Cardiac septum (tissue), 1 donor: ENCODE results near the gene SMIM15. TPM values are rescaled to one million over a fixed set of nuclear protein-coding genes. Genes with fewer than 3 reads are reported as not detected.

Source experiments
- DNase-seq: peaks from one replicate; pipeline ENCODE4 v3.0.0-alpha.2; 2020; ENCODE audit warnings: low spot score
- intact Hi-C: fragments of 100-400 bp; cut with DNase I; formaldehyde crosslinking; loops from one replicate; pipeline ENCODE4 v1.14.0; 2022
- total RNA-seq: library from RNA; stranded (reverse); fragmentation: NEBNext Ultra II Directional; extraction: Animal tissue kit (Norgen Biotek cat#: 25700); gene quantifications from one replicate; pipeline ENCODE4 v1.2.1, GENCODE V29; 2021
- donor health status: DM: no; HTN: no; CAD: no.

Gene SMIM15
- total RNA-seq, 1 donor from 2014 or later, result 20.0 TPM

DNA sequence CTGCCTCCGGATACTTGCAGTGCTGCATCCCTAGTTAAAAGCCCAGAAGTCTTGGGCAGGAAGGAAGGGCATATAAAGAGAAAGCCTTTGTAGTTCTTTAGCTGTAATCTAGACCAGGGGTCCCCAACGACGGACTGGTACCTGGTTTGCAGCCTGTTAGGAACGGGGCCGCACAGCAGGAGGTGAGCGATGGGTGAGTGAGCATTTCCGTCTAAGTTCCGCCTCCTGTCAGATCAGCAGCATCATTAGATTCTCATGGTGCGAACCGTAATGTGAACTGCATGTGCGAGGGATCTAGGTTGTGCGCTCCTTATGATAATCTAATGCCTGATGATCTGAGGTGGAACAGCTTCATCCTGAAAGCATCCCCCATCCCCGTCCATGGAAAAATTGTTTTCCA lies 1.6 kb upstream of the SMIM15 start:
- intact Hi-C loops, result loop anchor here (2.0 to 10.0 kb wide), 5 partner anchors 168 to 501 kb away; partner anchors contain the start of gene ZSWIM6
- no peak for DNase-seq

DNA sequence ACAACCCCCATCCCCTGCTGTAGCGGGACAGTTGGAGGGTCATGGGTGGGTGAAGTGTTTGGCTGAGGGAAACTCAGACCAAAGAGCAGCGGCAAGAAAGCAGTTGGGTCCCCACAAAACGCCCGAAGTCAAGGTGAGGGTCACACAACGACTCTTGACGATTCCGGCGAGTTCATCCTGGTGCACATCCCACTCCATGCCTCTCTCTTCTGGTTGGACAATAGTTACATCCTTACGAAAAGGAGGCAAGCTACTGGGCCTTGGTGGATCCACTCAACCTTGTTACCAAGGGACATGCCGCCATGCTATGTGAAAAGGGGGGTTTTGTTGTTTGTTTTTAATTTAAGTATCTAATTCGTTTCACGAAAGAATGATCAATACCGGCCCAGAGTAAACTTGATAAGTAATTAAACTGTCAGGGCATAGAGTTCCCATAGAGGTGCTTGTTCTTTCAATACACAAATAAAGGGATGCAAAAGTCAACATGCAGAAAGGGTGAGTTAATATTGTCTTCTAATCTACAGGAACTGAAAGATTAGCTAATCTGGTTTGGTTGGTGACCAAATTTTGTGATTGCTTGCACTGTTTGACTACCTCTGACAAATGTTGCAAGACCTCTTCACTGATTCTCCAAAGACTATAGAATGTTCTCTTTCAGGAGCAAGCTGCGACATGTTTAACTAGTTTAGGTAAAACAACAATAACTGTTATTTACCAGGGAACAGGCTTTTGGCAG lies 732 bp upstream of the SMIM15 start:
- DNase-seq, result no peak
- intact Hi-C loops, result loop anchor here (2.0 to 10.0 kb wide), 5 partner anchors 169 to 502 kb away; partner anchors contain the start of gene ZSWIM6

DNA sequence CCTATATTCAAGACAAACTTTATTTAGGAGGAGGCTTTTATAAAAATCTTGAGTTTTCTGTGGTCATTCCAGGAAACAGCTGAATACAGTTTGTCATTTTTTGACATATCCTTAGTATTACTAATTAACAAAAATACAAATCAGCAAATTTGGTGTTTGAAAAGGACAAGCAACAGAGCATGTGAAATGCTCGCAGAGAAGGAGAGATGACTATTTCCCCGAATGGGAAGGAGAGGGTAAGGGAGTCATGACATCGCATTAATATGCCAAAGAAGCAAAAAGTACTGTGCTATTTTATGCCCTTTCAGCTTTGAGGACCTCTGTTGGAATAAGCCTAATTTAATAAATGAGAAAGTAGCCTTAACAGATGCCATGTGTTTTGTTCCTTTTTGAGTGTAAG lies 1.8 kb downstream of the SMIM15 start:
- intact Hi-C loops, result loop anchor here (5.0 to 10.0 kb wide), 4 partner anchors 172 to 504 kb away; partner anchors contain the start of gene ZSWIM6
- no peak for DNase-seq

DNA sequence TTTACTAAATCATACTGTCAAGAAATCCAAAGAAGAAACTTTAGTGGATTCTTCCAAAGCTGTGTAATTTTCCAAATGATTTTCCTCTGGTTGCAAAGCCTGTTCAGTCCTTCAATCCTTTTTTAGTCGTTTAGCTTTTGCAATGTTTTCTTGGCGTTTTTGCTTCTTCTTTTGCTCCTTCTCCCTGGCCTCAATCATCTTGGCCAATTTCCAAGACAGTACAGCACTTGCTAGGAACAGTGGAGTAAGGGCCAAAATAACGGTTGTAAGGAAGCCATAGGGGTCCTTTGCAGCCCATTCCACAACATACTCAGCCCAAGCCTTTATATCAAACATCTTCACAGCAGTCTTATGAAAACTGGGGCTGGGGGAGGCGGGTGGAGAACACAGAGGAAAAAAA lies 2.4 kb downstream of the SMIM15 start:
- DNase-seq, result no peak
- intact Hi-C loops, result loop anchor here (5.0 to 10.0 kb wide), 4 partner anchors 172 to 505 kb away; partner anchors contain the start of gene ZSWIM6

DNA sequence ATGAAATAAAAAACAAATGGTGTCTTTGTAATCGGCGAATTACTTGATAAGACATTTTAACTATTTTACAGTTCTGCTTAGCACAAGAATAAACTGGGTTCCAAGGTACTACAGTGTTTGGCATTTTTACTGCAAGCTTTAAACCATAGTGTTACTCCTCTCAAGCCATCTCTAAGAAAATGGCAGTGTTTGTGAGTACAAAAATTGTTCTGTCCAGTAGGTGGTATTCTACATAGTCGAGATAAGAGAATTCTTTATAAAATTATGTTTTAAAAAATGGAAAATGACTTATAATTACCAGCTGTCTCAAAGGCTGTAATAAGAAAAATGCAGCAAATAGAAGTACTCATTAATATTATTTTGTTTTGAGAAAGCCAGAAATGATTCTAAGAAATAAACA lies 3.2 kb downstream of the SMIM15 start:
- intact Hi-C loops, result no loop called here
- DNase-seq, result no peak

DNA sequence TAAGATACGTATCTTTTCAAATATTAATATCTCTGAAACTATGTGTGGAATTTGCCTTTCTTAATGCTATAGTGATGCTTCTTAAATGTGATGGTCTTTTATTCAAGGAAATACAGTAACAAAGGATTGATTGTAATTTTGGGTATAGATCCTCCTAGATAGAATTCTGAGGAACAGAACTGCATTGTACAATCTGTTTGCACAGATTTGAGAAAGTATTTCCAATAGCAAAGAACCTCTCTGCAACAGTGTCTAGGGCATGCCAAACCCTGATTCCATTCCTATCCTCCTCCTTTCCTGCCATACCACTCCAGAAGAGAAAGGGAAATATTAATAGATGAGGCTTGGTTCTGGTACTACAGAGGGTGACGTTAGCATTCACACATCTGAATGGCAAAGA lies 10.4 kb downstream of the SMIM15 start:
- no peak for DNase-seq

DNA sequence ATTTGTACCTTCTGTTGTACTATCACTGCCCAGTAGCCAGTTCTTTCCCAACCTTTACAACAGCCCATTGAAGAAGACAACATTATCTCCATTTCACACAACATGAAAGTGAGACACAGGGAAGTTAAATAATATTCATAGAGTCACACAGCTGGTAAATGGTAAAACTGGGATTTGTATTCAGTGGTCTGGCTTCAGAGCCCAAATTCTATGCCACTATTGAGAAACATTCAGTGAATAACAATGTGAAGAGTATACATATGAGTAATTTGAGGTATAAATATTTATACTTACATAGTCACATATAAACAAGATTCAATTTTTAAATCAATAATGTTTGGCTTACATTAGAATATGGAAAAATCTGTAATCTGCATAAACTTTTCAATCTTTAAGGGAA lies 13.8 kb downstream of the SMIM15 start:
- no peak for DNase-seq
- intact Hi-C loops, result no loop called here

More for the DNA sequence above, 10.4 kb downstream of the SMIM15 start:
- intact Hi-C loops, result no loop called here

DNA sequence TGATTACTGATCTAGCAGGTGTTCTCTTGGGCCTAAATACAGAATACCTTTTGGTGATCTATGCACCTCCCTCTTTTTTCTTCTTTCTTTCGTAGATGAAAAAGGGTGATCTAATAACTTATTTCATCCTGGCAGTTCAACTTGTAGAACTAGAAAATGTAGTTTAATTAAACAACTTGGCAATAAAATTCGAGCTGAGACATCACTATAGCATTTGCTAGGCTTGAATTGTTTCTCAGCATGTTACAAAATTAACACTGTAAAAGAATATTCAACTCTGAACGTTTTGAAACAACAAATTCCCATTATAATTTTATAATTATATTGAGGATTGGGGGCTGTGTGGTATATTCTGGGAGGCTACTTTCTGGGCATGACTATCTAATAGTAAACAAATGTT lies 19.5 kb downstream of the SMIM15 start:
- DNase-seq, result no peak
- intact Hi-C loops, result no loop called here

DNA sequence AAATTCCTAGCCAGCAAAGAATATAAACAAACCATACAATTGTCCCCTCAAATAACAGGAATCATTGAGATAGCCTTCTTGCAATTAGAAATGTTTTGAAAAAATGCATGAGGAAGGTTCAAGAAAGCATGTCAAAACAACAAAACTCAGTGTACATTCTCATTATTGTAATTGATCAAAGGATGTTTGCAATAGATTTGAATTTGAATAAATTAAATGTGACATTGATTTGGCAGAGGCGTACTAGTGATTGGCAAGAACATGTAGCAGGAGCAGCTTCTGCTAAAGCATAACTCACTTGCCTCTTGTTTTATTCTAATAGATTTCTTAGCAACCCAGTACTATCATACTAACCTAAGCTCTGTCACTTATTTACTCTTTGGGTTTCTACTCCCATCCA lies 19.9 kb downstream of the SMIM15 start:
- no peak for DNase-seq
- intact Hi-C loops, result no loop called here

DNA sequence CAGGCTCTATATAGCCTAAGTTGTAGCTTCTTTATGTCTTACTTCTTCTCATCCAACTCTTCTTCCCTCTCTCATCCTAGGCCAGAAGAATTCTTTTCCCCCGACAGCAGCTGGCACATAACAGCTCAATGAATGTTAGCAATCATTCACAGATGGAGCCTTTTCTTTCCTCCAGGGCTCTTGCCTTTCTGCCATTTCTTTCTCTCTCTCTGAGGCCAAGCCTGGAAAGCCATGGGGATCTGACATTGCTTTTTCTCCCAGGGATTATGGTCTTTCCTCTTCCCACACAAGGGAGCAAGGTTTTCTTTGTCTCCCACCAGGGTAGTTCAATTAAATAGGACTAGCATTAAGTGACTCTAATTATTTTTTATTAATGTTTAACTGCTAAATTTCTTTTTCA lies 20.5 kb downstream of the SMIM15 start:
- DNase-seq, result no peak
- intact Hi-C loops, result no loop called here

DNA sequence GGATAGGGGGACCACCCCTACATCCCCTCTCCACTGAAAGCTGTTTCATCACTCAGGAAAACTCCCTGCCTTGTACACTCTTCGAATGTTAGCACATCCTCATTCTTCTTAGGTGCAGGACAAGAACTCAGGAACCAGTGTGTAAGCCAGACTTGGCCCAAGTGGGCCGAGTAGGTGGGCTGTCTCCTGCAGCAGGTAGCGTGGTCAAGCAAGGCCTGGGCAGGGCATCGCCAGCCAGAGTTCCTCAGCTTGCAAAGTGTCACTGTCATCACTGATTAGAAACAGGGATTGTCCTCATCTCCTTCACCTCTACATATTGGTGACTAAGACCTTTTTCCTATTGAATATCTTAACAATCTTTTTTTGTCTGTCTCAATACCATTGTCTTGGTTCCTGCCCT lies 22.3 kb downstream of the SMIM15 start:
- no peak for DNase-seq
- intact Hi-C loops, result no loop called here

DNA sequence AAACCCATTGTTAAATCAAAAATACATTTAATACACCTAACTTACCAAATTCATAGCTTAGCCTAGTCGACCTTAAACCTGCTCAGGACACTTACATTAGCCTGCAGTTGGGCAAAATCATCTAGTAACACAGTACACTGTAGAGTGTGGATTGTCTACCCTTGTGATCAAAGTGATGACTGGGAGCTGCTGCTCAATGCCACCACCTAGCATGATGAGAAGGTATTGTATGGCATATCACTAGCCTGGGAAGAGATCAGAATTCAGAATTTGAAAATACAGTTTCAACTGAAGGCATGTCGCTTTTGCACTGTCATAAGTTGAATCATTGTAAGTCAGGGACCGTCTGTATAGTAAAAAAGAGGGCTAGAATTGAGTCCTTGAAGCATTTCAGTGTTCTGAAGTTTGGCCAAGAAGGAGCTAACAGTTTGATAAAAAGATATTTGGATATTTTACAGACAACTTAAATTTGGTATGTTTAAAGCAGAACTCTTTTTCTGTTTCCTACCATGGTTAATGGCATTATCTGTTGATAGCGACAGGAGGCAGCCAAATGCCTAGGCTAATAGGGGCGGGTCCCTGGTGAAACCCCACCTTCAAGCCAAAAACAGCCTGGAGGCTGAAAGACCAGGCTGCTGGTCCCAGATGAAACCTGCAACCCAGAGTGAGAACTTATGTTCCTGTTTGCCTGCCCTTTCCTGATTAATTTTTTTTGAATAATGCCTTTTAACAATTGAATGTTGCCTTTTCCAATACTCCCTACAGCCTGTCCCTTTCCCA lies 23.0 kb downstream of the SMIM15 start:
- intact Hi-C loops, result no loop called here

DNA sequence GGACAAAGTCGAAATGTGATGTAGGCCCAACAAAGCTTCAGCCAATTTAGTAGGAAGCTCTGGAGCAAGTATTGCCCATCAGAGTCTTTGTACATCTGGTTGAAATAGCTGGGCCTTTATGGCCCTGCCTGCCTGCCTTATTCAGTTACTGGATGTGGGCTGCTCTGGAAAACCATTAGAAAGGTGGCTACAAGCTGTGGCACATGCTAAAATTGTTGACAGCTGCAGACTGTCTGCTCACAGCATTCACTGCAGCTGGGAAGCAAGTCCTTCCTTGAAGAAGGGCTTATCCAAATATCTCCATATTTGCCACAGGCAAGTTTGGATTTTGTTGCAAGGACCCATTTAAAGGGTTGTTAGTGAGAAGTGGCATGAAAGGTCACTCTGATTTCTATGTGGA lies 24.4 kb downstream of the SMIM15 start:
- DNase-seq, result no peak
- intact Hi-C loops, result no loop called here

More for the DNA sequence above, 23.0 kb downstream of the SMIM15 start:
- no peak for DNase-seq

DNA sequence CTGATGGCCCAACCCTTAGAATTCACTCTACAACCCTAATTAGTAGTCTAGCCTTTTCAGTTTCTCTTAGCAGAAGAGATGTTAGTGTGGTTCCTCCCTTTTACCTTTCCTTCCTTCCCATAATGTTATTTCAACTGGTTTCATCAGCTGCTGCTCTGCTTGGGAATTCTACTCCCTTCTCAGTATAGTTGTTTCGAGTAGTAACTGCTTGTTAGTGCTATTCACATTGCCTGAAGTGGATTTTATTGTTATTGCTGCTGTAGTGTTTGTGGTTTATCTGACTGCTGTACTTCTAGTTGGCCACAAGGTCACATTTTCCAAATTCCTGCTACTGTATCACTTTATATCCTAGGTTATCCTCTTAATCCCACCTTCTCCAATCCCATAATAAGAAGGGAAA lies 29.7 kb downstream of the SMIM15 start:
- no peak for DNase-seq
- intact Hi-C loops, result no loop called here

DNA sequence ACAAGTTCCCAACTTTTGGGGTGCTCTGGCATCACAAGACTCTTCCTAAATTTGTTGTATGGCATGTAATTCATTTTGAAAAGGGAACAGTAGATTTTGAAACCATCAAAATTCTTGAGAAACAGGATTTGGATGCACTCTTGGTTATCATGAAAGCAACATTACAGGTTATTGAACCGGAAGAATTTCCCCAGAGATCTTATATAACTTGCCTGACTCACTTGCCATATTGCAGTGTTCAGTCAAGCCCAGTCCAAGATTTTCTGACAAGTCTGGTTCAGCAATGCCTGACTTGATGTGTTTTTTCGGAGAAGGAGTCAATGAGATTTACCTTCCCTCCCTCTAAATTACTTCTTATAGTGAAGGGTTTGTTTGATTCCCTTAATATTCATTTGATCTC lies 32.0 kb downstream of the SMIM15 start:
- intact Hi-C loops, result no loop called here
- DNase-seq, result no peak

DNA sequence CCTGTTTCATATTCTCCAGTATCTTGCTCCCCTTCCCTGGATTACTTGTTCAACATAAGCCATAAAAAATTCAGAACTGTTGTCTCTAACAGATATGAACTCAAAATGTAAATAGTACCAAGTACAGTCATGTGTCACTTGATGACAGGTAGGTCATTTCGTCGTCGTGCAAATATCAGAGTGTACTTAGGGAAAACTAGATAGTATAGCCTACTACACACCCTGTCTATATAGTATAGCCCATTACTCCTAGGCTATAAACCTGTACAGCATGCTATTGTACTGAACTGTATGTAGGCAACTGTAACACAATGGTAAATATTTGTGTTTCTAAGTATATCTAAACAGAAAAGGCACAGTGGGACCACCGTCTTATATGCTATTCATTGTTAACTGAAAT lies 39.1 kb downstream of the SMIM15 start:
- intact Hi-C loops, result no loop called here
- no peak for DNase-seq

DNA sequence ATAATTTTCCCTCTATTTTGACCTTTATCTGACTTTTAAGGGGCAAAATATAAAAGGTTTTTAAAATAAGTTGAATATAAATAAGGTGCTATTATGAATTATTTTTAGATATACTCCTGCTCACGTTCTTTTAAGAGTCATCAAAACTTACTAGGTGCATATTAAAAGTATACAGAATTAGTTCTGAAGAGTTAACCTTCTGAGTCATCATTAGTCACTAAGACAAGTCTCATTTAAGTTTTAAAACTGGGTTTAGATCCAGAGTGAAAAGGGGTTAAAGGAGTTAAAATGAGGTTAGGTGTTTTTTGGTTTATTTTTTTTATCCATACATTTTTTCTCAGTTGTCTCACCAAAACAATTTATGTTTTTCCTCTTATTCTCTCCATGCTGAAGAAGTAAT lies 41.7 kb downstream of the SMIM15 start:
- intact Hi-C loops, result no loop called here
- no peak for DNase-seq

DNA sequence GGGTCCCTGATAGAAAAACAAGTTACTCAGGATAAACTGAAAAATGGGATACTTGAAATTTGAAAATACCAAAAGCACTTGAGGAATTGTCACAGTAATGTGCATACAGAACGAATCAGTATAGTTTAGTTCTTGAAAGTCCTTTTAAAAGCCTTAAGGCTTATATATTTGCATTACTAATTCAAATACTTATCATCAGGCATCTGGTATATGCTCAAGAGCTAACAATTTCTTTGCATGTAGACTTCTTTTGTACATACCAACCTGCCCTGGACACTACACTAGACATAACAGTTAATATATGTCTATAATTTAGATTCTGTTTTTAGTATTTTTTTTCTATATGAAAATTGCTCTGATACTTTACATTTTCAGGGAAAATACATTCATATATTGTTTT lies 43.2 kb downstream of the SMIM15 start:
- intact Hi-C loops, result no loop called here

DNA sequence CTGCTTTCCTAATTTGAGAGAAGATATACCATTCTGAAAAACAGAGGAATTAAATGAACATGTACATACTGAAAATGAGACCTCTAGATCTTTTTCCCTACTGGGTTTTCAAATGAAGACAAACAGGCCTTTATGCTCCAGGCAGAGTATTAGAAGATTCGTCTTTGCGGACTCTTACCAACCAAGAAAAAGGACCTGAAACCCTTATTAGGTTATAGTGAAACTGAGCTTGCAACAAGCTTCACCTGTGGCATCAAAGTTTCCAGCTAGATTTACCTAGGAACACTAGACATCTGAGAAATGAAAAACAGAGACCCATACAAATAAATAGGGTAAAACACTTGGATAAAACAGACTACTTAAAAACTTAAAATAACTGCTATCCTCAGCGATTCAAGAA lies 46.3 kb downstream of the SMIM15 start:
- intact Hi-C loops, result no loop called here
- DNase-seq, result no peak

More for the DNA sequence above, 43.2 kb downstream of the SMIM15 start:
- no peak for DNase-seq

DNA sequence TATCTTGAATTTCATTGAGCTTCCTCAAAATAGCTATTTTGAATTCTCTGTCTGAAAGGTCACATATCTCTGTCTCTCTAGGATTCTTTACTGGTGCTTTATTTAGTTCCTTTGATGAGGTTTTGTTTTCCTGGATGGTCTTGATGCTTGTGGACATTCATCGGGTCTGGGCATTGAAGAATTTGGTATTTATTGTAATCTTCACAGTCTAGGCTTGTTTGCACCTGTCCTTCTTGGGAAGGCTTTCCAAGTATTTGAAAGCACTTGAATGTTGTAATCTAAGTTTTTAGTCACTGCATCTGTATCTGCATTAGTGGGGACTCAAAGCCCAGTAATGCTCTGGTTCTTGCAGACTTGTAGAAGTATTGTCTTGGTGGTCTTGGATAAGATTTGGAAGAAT lies 47.8 kb downstream of the SMIM15 start:
- intact Hi-C loops, result no loop called here
- no peak for DNase-seq
